Measurements from ENCODE around the gene CFAP410. TPM values are rescaled to one million over a fixed set of nuclear protein-coding genes. Genes with fewer than 3 reads are reported as not detected.

CFAP410 gene
- polyA plus RNA-seq, 1 of the 3 experiments (the other 2 are of a cell fraction): 18.0 TPM

- TF ChIP-seq USF2 (IDR thresholded peaks at IDR 0.05; ENCODE audit: borderline replicate concordance, low read depth, low read length): no peak
- no peak for TF ChIP-seq TEAD4 (IDR thresholded peaks at IDR 0.05; ENCODE audit: borderline replicate concordance, insufficient read depth)
These were observed 39.7 kb upstream of the CFAP410 start (continued) for GRCh38 chr21:44378646-44379514.

GRCh38 chr21:44377922-44378645 is 38.9 kb upstream of the CFAP410 start:
- Histone ChIP-seq H3K4me3 (ENCODE audit: low read depth in 2 of 2, low read length in 1 of 2) (no peak overlapping the region), H3K9ac (no peak overlapping the region), H3K9me2 (no peaks in the 10 kb centered on the region), H3K9me3 (no peaks in the 10 kb centered on the region), H4K20me1 (ENCODE audit: insufficient read depth) (no peaks in the 10 kb centered on the region), H3K4me2 (no peak overlapping the region), H3K27ac (ENCODE audit: low read depth in 2 of 2, low read length in 1 of 2) (no peak overlapping the region), H3K79me2 (ENCODE audit: insufficient read depth) (no peaks in the 10 kb centered on the region), H3K4me1 (ENCODE audit: control insufficient read depth in 1 of 2, insufficient read depth in 2 of 2, low read depth in 1 of 2, low read length in 1 of 2) (no peaks in the 10 kb centered on the region; a peak in 1 of 4 replicates), H2AFZ (ENCODE audit: low read depth) (no peak overlapping the region), H3F3A (replicated peaks; ENCODE audit: insufficient read depth) (no peaks in the 10 kb centered on the region), H3K27me3 (ENCODE audit: insufficient read depth) (peaks cover 74% of the 10 kb centered on the region), H3K36me3 (replicated peaks in 1 of 2; ENCODE audit: control insufficient read depth in 1 of 2, insufficient read depth in 2 of 2, low read length in 1 of 2) (no peaks in the 10 kb centered on the region)
- ChIA-PET CTCF (interaction anchor here (0.9 to 1.6 kb wide), 3 partner anchors 13 to 421 kb away, joined by 3 to 5 read pairs (median 5); partner anchors contain the start of gene LRRC3), POLR2A (no interaction called here)
- WGBS (ENCODE audit: low lambda C conversion rate): 32% methylated on average over 15 of the region's 22 CpGs
- TF ChIP-seq RFX5 (IDR thresholded peaks at IDR 0.05; ENCODE audit: low read length) (no peak), PBX3 (IDR thresholded peaks at IDR 0.05) (no peak), IRF3 (IDR thresholded peaks at IDR 0.05; ENCODE audit: low read depth, low read length) (no peak), MAX (IDR thresholded peaks at IDR 0.05; ENCODE audit: low read depth) (no peak), NFIC (IDR thresholded peaks at IDR 0.05; ENCODE audit: borderline replicate concordance) (no peak), MXI1 (IDR thresholded peaks at IDR 0.05; ENCODE audit: low read depth, low read length) (no peak), MEF2A (IDR thresholded peaks at IDR 0.05; ENCODE audit: borderline replicate concordance, low read depth) (no peak), GABPA (IDR thresholded peaks at IDR 0.05; ENCODE audit: low read depth) (no peak), USF2 (IDR thresholded peaks at IDR 0.05; ENCODE audit: borderline replicate concordance, low read depth, low read length) (no peak), EP300 (IDR thresholded peaks at IDR 0.05; ENCODE audit: borderline replicate concordance in 1 of 2, low read depth in 1 of 2, low read length in 1 of 2) (no peak), USF1 (IDR thresholded peaks at IDR 0.05; ENCODE audit: borderline replicate concordance, low read depth) (no peak), TEAD4 (IDR thresholded peaks at IDR 0.05; ENCODE audit: borderline replicate concordance, insufficient read depth) (no peak), RAD21 (IDR thresholded peaks at IDR 0.05; ENCODE audit: low read length) (no peak), SIN3A (IDR thresholded peaks at IDR 0.05; ENCODE audit: borderline replicate concordance, low read depth, low read length) (no peak), REST (IDR thresholded peaks at IDR 0.05; ENCODE audit: low read depth, low read length) (no peak)
- peak; percentile 17 for DNase-seq
